Islet of Langerhans (tissue), 1 donor: ENCODE measurements around the gene NOTCH3.

Experiments used
- FAIRE-seq: peaks from one replicate; lab custom pipeline; 2011; peaks lifted over from hg19 to GRCh38; lab: Jason Lieb, UNC

The NOTCH3 gene

GRCh38 chr19:15195371-15196334 is 5.1 kb downstream of the NOTCH3 start:
- FAIRE-seq = no peak

GRCh38 chr19:15194938-15195337 is 5.9 kb downstream of the NOTCH3 start:
- no peak for FAIRE-seq

GRCh38 chr19:15191982-15192381 is 8.8 kb downstream of the NOTCH3 start:
- FAIRE-seq = no peak

- no peak for FAIRE-seq
These were observed 9.3 kb downstream of the NOTCH3 start for GRCh38 chr19:15191514-15191913.

GRCh38 chr19:15188851-15189250 is 11.9 kb downstream of the NOTCH3 start:
- FAIRE-seq = no peak

GRCh38 chr19:15187026-15188007 is 13.5 kb downstream of the NOTCH3 start:
- no peak for FAIRE-seq

GRCh38 chr19:15185188-15185587 is 15.6 kb downstream of the NOTCH3 start:
- no peak for FAIRE-seq

GRCh38 chr19:15184776-15185175 is 16.0 kb downstream of the NOTCH3 start:
- FAIRE-seq = no peak

GRCh38 chr19:15181394-15181793 is 19.4 kb downstream of the NOTCH3 start:
- FAIRE-seq = no peak

- FAIRE-seq = no peak
These were observed 20.1 kb downstream of the NOTCH3 start for GRCh38 chr19:15180451-15181390.

GRCh38 chr19:15178629-15179308 is 22.0 kb downstream of the NOTCH3 start:
- FAIRE-seq = no peak

- no peak for FAIRE-seq
These were observed 23.3 kb downstream of the NOTCH3 start for GRCh38 chr19:15177269-15178116.

GRCh38 chr19:15175609-15176008 is 25.2 kb downstream of the NOTCH3 start:
- no peak for FAIRE-seq

GRCh38 chr19:15173746-15174404 is 26.9 kb downstream of the NOTCH3 start:
- no peak for FAIRE-seq

- FAIRE-seq = no peak
These were observed 30.4 kb downstream of the NOTCH3 start for GRCh38 chr19:15170345-15170744.

GRCh38 chr19:15169541-15170285 is 31.1 kb downstream of the NOTCH3 start:
- no peak for FAIRE-seq

- no peak for FAIRE-seq
These were observed 34.1 kb downstream of the NOTCH3 start for GRCh38 chr19:15166700-15167099.

GRCh38 chr19:15161028-15161984 is 39.5 kb downstream of the NOTCH3 start:
- FAIRE-seq = no peak
